Measurements from ENCODE around the gene PNLDC1. TPM values are rescaled to one million over a fixed set of nuclear protein-coding genes. Genes with fewer than 3 reads are reported as not detected.

PNLDC1 gene
- total RNA-seq, 1 donor from 2014 or later = not detected

DNA sequence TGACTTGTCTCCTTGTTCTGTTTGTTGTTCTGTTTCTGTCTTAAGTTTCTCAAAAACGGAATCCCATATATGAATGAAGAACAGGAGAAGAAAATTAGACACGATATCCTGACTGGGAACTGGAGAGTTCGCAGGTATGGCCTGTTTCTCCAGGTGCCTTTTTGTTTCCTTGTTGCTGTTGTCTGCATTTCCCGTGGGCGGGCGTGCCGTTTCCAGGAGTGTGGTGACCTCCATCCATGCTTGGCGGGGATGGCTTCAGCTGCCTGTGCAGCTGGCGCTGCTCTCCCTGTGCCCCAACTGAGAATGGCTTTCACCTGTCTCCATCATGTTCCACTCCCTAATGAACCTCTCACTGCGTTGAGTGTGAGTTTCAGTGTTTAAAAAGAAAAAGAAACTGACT, 4.4 kb downstream of the PNLDC1 start:
- H3K27ac Mint-ChIP-seq (ENCODE audit: unreplicated experiment) = no peak overlapping the region
- H3K4me3 Mint-ChIP-seq (ENCODE audit: unreplicated experiment) = no peak overlapping the region
- no peak for DNase-seq (ENCODE audit: extremely low spot score, unreplicated experiment)
- H3K27me3 Mint-ChIP-seq (ENCODE audit: unreplicated experiment) = no peaks in the 10 kb centered on the region
- TF ChIP-seq, protein P1, sequence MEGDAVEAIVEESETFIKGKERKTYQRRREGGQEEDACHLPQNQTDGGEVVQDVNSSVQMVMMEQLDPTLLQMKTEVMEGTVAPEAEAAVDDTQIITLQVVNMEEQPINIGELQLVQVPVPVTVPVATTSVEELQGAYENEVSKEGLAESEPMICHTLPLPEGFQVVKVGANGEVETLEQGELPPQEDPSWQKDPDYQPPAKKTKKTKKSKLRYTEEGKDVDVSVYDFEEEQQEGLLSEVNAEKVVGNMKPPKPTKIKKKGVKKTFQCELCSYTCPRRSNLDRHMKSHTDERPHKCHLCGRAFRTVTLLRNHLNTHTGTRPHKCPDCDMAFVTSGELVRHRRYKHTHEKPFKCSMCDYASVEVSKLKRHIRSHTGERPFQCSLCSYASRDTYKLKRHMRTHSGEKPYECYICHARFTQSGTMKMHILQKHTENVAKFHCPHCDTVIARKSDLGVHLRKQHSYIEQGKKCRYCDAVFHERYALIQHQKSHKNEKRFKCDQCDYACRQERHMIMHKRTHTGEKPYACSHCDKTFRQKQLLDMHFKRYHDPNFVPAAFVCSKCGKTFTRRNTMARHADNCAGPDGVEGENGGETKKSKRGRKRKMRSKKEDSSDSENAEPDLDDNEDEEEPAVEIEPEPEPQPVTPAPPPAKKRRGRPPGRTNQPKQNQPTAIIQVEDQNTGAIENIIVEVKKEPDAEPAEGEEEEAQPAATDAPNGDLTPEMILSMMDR (IDR thresholded peaks at IDR 0.05) = no peak
- H3K9me3 Mint-ChIP-seq (ENCODE audit: unreplicated experiment) = no peaks in the 10 kb centered on the region
- H3K36me3 Mint-ChIP-seq (ENCODE audit: unreplicated experiment) = peaks cover 1% of the 10 kb centered on the region
- no peaks in the 10 kb centered on the region for H3K4me1 Mint-ChIP-seq (ENCODE audit: unreplicated experiment)

DNA sequence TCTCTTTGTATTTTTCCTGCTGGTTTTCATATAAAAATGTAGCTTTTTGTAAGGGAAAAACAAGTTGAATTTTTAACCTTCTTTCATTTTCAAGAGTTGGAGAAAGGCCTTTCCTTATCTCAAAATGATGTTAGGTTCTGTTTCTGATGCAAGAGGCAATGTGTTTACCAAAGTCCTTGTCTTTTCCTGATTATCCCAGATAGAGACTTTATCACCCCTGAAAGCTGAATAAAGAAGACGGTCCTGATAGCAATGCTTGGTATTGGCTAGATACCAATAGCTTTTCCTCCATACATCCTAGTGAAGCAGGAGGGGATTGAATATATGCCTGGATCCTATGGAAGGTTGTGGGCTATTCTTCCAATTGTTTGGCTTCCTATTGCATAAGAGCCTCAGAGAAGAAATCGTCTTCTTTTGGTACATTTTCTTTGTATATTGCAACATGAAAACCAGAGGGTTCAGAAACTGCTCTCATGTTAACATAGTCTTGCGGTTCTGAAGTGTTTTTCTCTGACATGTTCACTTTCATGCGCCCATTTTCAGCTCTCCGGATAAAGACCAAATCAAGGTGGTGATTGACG, 5.5 kb downstream of the PNLDC1 start:
- H3K9me3 Mint-ChIP-seq (ENCODE audit: unreplicated experiment) = no peaks in the 10 kb centered on the region
- TF ChIP-seq, protein P1 (IDR thresholded peaks at IDR 0.05) = no peak
- no peak overlapping the region for H3K4me3 Mint-ChIP-seq (ENCODE audit: unreplicated experiment)
- no peak for DNase-seq (ENCODE audit: extremely low spot score, unreplicated experiment)
- no peaks in the 10 kb centered on the region for H3K36me3 Mint-ChIP-seq (ENCODE audit: unreplicated experiment)
- no peaks in the 10 kb centered on the region for H3K27me3 Mint-ChIP-seq (ENCODE audit: unreplicated experiment)
- no peak overlapping the region for H3K27ac Mint-ChIP-seq (ENCODE audit: unreplicated experiment)
- H3K4me1 Mint-ChIP-seq (ENCODE audit: unreplicated experiment) = no peaks in the 10 kb centered on the region

DNA sequence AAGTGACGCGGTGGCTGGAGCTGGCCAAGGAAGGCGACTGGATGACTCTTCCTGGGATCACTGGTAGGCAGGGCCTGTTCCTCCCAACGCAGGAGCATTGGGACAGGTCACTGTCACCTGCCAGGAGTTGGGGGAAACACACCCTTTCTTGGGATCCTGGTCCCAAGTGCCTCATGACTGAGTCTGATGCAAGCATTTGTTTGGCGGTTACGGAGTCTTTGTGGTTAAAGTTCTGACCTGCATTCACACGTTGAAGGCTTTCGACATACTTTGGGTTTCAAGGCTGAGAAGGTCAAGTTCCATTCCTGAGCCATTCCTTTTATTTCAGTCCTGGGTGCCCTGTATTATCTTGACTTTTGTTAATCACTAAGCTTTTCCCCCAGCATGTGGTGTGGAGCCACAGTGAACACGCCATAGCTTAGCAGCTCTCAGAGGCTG, 6.0 kb downstream of the PNLDC1 start:
- no peak overlapping the region for H3K27ac Mint-ChIP-seq (ENCODE audit: unreplicated experiment)

DNA sequence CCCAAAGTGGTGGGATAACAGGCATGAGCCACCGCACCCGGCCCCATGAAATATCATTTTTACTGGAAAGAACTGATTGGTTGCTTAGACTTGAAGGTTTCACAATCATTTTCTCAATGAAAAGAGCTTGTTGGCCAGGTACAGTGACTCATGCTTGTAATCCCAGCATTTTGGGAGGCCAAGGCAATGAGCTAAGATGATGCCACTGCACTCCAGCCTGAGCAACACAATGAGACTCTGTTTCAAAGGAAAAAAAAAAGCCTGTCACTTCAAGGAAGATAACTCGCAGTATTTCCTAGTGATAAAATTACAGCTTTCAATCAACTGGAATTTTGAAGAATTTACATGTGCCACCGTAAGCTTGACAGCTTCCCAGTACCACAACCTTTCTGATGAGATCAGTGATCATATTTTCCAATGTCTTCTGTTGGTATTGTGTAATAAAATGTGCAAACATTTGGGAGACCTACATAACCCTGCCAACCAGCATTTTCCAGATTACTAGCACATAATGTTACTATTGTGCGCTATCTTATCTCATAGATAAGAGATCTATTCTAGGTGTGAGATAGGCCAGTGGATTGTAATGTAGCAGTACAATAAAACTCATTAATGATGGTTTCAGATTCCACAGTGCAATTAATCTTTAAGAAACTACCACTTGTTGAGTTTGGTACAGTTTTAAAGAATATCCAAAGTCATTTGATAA, 7.2 kb downstream of the PNLDC1 start:
- H3K9me3 Mint-ChIP-seq (ENCODE audit: unreplicated experiment) = no peaks in the 10 kb centered on the region
- H3K4me3 Mint-ChIP-seq (ENCODE audit: unreplicated experiment) = no peak overlapping the region
- no peaks in the 10 kb centered on the region for H3K4me1 Mint-ChIP-seq (ENCODE audit: unreplicated experiment)
- no peaks in the 10 kb centered on the region for H3K36me3 Mint-ChIP-seq (ENCODE audit: unreplicated experiment)
- no peak overlapping the region for H3K27ac Mint-ChIP-seq (ENCODE audit: unreplicated experiment)
- no peak for DNase-seq (ENCODE audit: extremely low spot score, unreplicated experiment)
- TF ChIP-seq, protein P1 (IDR thresholded peaks at IDR 0.05) = no peak
- no peaks in the 10 kb centered on the region for H3K27me3 Mint-ChIP-seq (ENCODE audit: unreplicated experiment)

More for the DNA sequence above, 6.0 kb downstream of the PNLDC1 start:
- no peak overlapping the region for H3K4me3 Mint-ChIP-seq (ENCODE audit: unreplicated experiment)
- H3K27me3 Mint-ChIP-seq (ENCODE audit: unreplicated experiment) = no peaks in the 10 kb centered on the region
- H3K4me1 Mint-ChIP-seq (ENCODE audit: unreplicated experiment) = no peaks in the 10 kb centered on the region
- DNase-seq (ENCODE audit: extremely low spot score, unreplicated experiment) = no peak
- H3K36me3 Mint-ChIP-seq (ENCODE audit: unreplicated experiment) = no peaks in the 10 kb centered on the region
- no peaks in the 10 kb centered on the region for H3K9me3 Mint-ChIP-seq (ENCODE audit: unreplicated experiment)
- TF ChIP-seq, protein P1 (IDR thresholded peaks at IDR 0.05) = no peak

DNA sequence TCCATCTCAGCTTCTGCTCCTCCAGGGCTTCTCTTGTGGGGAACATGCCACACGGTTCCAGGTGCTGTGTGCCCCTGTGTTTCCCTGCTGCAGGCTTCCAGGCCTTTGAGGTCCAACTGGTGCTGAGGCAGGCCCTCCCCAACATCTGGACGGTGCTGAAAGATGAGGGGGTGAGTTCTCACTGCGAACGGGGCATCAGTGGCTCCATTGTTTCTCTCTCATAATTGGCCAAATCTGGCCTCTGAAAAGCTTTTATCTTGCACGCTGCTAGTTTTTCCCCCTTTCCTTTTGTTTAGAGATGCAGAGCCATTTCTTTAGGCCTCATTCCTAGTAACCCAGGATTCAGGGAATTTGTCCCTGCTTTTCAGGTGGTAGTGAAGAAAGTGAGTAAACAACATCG, 8.6 kb downstream of the PNLDC1 start:
- H3K4me3 Mint-ChIP-seq (ENCODE audit: unreplicated experiment) = no peak overlapping the region
- no peaks in the 10 kb centered on the region for H3K4me1 Mint-ChIP-seq (ENCODE audit: unreplicated experiment)
- no peaks in the 10 kb centered on the region for H3K27me3 Mint-ChIP-seq (ENCODE audit: unreplicated experiment)
- H3K9me3 Mint-ChIP-seq (ENCODE audit: unreplicated experiment) = no peaks in the 10 kb centered on the region
- no peak overlapping the region for H3K27ac Mint-ChIP-seq (ENCODE audit: unreplicated experiment)
- TF ChIP-seq, protein P1 (IDR thresholded peaks at IDR 0.05) = no peak
- DNase-seq (ENCODE audit: extremely low spot score, unreplicated experiment) = no peak
- no peaks in the 10 kb centered on the region for H3K36me3 Mint-ChIP-seq (ENCODE audit: unreplicated experiment)

All from osteocyte (in vitro differentiated cells).